IPS DF 6.9 (cell line): ENCODE measurements around the gene CACNA2D2.

Experiments
- DNase-seq: peaks from one replicate; pipeline ENCODE4 v3.0.0-alpha.2; 2013; ENCODE audit warnings: low read depth, low spot score
- H3K27ac ChIP-seq: one replicate; pipeline ENCODE4 v1.5.1; 2013; ENCODE audit warnings: low read length, control low read depth
- H3K27me3 ChIP-seq: 2 replicates; pipeline ENCODE4 v1.6.1; 2013; ENCODE audit warnings: mild to moderate bottlenecking, low read length; ENCODE audit not compliant: control insufficient read depth, insufficient read depth
- H3K36me3 ChIP-seq: 2 replicates; pipeline ENCODE4 v1.6.1; 2013; ENCODE audit warnings: low read length; ENCODE audit not compliant: control insufficient read depth, insufficient read depth
- H3K4me1 ChIP-seq: 2 replicates; pipeline ENCODE4 v1.6.1; 2013; ENCODE audit warnings: low read length; ENCODE audit not compliant: control insufficient read depth, insufficient read depth
- H3K4me3 ChIP-seq: 2 replicates; pipeline ENCODE4 v1.5.1; 2013; ENCODE audit warnings: mild to moderate bottlenecking, low read length
- H3K9me3 ChIP-seq: 2 replicates; pipeline ENCODE4 v1.6.1; 2013; ENCODE audit warnings: low read length, inconsistent platforms; ENCODE audit not compliant: control insufficient read depth, insufficient read depth
- WGBS: extraction: QIAGEN DNeasy Blood & Tissue Kit; methylation state at CpG from one replicate; pipeline ENCODE4 v1.1.7; 2013; ENCODE audit warnings: mixed read lengths, missing lambda C conversion rate; ENCODE audit not compliant: insufficient read length, insufficient coverage; 5-methylcytosine and 5-hydroxymethylcytosine counted together

The CACNA2D2 gene

DNA sequence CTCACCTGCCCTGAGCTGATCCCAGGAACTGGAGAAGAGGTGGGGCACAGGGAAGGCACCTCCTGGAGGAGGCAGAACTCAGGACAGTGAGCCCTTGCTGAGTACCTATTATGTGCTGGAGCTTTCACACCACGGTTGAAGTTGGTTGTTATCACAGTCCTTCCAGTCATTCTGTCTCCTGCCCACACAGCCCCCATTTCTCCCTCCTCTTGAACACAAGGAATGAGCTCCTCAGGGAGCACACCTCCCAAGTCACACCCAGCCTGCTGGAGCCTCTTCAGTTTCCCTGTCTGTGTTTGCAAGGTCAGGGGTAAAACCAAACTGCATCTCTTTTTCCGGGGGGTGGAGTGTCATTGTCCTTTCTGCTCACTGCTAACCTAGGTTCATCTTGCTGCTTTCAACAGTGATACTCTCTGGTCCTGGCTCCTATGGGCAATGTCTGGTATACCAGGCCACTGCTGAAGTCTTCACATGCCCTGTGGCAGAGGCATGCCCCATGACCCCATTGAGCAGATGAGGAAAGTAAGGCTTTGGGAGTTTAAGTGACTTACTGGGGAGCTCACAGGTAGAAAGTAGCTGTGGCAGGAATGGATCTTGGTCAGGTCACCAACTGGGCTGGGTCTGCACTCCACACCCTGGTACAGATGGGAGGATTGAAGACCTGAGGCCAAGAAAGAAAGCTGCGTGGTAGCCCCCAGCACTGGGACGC is 34.1 kb upstream of the CACNA2D2 start:
- no peak overlapping the region for H3K27ac ChIP-seq
- H3K36me3 ChIP-seq = no peaks in the 10 kb centered on the region
- H3K9me3 ChIP-seq = no peaks in the 10 kb centered on the region
- no peaks in the 10 kb centered on the region for H3K27me3 ChIP-seq
- H3K4me3 ChIP-seq = no peak overlapping the region
- no peak for DNase-seq
- WGBS = no CpG with 5 or more reads among the region's 4 CpGs
- H3K4me1 ChIP-seq = peaks cover 2% of the 10 kb centered on the region

DNA sequence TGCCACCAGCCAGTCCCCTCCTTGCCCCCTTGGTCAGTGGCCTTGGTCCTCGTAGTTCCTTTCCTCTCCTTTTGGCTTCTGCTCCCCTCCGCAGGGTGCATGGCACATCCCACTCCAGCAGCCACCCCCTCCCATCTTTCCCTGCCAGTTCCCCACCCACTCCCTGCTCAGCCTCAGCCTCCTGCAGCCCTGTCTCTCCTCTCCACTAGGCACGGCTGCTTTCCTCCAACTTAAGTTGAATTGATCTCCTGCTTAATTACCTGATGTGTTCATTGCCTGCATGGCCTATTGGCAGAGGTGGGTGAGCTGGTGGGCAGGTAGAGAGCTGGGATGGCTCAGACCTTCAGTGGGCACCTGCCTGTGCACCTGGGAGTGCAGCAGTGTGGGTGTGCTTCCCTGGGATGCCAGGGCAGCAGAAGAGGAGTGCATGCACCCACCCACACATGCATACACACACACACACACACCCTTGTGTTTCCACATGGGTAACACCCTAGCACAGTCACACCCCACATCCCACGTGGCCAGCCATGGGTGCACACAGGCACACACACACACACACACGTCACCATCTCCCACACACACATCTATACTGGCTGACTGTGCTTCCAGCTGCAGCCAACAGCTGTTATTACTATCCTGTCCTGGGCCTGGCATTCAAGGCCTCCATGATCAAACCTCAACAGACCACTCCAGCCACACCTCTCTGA is 33.2 kb upstream of the CACNA2D2 start:
- Histone ChIP-seq H3K9me3 (no peaks in the 10 kb centered on the region), H3K4me3 (no peak overlapping the region), H3K27ac (no peak overlapping the region), H3K4me1 (peaks cover 2% of the 10 kb centered on the region), H3K27me3 (no peaks in the 10 kb centered on the region), H3K36me3 (no peaks in the 10 kb centered on the region)
- no CpG with 5 or more reads among the region's 5 CpGs for WGBS
- DNase-seq = no peak

DNA sequence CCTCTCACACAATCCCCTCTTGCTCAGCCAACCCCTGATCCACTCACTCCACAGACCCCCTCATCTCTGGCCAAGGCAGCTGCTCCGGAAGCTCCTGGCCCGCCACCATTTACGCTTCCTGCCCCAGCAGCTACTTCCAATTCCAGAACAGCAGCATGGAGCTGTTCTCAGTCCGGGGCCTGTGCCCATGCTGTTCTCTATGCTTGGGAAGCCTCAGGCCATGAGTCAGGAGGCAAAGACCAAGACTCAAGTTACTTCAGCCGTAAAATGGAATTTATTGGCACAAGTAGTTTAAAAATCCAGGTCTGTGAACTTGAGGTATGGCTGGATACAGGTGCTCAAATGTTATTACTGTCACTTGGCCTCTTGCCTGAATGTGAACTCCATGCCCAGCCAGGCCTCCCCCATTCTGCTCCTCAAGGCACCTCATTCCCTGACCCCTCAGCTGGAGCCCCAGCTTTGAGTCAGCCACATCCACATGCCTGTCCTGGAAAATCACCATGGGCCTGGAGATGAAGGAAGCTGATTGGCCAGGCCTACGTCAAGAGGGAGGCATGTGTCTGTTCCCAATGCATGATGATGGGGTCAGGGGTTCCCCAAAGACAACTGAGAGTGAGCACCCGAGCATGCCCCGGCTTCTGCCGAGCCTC is 31.4 kb upstream of the CACNA2D2 start:
- Histone ChIP-seq H3K4me1 (peaks cover 2% of the 10 kb centered on the region), H3K27me3 (no peaks in the 10 kb centered on the region), H3K27ac (no peak overlapping the region), H3K4me3 (no peak overlapping the region), H3K9me3 (no peaks in the 10 kb centered on the region), H3K36me3 (no peaks in the 10 kb centered on the region)
- WGBS = no CpG with 5 or more reads among the region's 9 CpGs
- no peak for DNase-seq

DNA sequence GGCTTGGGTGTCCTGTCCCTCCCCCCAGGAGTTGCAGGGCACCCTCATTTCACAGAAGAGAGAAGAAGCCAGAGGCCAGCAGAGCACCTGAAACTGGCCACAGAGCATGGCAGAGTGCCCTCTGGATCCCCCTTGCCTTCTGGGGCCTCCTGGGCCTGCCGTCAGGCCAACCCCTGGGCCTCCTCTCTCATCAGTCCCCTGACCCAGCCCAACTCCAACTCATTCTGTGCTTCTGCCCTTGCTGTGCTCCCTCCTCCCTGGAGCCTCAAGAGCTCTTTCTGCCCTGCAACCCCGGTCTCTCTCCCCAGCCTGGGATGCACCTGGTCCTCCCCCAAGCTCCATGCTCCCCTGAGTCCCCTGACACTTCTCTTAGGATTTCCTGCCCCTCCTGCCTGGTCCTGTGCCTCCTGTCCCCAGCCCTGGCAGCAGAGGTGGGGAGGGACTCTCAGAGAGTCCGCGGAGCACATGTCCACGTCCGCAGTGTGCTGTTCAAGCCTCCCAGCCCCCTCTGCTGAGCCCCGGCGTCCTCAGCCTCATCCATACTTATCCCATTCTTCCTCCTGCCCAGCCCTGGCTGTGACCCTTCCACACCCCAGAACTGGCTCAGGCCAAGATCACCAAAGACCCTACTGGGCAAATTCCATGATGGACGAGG is 30.5 kb upstream of the CACNA2D2 start:
- no peaks in the 10 kb centered on the region for H3K27me3 ChIP-seq
- no peak overlapping the region for H3K4me3 ChIP-seq
- no CpG with 5 or more reads among the region's 9 CpGs for WGBS
- H3K36me3 ChIP-seq = no peaks in the 10 kb centered on the region
- H3K27ac ChIP-seq = no peak overlapping the region
- no peak for DNase-seq
- H3K9me3 ChIP-seq = no peaks in the 10 kb centered on the region
- peaks cover 3% of the 10 kb centered on the region for H3K4me1 ChIP-seq

DNA sequence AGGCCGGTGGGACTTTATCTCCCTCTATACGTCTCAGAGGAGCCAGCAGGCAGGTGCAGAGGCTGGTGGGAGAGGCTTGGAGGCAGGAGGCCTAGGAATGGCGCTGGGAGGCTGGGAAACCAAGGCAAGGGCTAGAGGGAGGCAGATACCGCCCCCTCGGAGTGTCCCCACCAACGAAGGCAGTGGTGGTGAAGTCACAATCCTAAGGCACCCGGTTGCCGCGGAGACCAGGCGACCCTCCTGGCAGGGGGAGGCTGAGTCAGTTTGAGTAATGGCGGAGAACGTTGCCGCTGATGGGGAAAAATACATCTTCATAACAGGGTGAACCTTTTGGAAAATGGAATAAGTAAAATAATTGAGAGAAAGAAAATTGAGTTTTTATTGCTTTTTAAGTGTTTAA is 29.9 kb upstream of the CACNA2D2 start:
- DNase-seq = no peak
- Histone ChIP-seq H3K36me3 (no peaks in the 10 kb centered on the region), H3K27ac (no peak overlapping the region), H3K4me1 (peaks cover 3% of the 10 kb centered on the region), H3K27me3 (no peaks in the 10 kb centered on the region), H3K4me3 (no peak overlapping the region), H3K9me3 (no peaks in the 10 kb centered on the region)
- no CpG with 5 or more reads among the region's 13 CpGs for WGBS

DNA sequence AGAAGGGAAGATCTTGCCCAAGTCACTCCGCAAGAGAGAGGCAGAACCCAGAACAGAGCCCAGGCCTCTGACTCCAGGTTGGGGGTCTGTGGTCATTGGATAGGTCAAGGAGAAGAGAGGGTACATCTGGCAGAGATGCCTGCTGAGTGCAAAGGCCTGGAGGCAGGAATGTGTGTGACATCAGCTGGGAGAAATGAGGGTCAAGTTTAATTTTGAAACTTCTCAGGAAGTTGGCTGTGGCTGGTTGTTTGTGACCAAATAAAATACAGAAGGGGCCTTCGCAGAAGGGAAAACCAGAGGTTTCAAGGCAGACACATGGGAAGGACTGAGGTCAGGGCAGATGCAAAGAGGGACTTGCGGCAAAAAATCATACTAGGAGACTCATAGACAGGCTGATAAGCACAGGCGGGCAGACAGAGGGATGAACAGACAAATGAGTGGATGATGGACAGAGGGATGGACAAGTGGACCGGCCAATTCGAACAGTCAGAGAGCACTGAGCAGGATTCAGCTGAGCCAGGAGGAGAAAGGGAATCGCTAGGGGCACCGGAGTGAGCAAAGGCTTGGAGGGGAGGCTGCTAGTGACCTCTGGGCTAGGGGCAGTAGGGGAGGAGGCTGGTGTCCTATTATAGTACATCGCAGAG is 28.8 kb upstream of the CACNA2D2 start:
- Histone ChIP-seq H3K36me3 (no peaks in the 10 kb centered on the region), H3K4me3 (no peak overlapping the region), H3K27ac (no peak overlapping the region), H3K4me1 (peaks cover 3% of the 10 kb centered on the region), H3K9me3 (no peaks in the 10 kb centered on the region), H3K27me3 (no peaks in the 10 kb centered on the region)
- WGBS = no CpG with 5 or more reads among the region's 9 CpGs
- no peak for DNase-seq

DNA sequence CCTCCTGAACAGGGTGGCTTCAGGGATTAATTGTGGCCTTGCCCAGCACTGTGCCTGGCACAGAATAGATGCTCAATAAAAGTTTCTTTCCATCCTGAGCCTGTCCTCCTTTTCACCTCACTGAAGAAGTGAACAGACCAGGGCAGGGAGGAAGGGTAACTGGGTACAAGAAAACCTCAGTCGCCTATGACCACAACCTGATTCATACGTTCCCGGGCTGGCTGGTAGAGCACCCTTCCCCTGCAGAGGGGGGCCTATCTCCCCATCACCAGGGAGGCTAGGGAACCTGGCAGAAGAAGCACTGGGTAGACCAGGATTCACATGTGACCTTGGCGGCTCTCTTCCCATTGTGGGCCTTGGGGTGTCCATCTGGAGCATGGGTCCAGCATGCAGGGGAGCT is 27.8 kb upstream of the CACNA2D2 start:
- no peak overlapping the region for H3K27ac ChIP-seq
- no CpG with 5 or more reads among the region's 4 CpGs for WGBS
- peaks cover 3% of the 10 kb centered on the region for H3K4me1 ChIP-seq
- H3K9me3 ChIP-seq = no peaks in the 10 kb centered on the region
- no peaks in the 10 kb centered on the region for H3K27me3 ChIP-seq
- no peaks in the 10 kb centered on the region for H3K36me3 ChIP-seq
- DNase-seq = no peak
- H3K4me3 ChIP-seq = no peak overlapping the region

DNA sequence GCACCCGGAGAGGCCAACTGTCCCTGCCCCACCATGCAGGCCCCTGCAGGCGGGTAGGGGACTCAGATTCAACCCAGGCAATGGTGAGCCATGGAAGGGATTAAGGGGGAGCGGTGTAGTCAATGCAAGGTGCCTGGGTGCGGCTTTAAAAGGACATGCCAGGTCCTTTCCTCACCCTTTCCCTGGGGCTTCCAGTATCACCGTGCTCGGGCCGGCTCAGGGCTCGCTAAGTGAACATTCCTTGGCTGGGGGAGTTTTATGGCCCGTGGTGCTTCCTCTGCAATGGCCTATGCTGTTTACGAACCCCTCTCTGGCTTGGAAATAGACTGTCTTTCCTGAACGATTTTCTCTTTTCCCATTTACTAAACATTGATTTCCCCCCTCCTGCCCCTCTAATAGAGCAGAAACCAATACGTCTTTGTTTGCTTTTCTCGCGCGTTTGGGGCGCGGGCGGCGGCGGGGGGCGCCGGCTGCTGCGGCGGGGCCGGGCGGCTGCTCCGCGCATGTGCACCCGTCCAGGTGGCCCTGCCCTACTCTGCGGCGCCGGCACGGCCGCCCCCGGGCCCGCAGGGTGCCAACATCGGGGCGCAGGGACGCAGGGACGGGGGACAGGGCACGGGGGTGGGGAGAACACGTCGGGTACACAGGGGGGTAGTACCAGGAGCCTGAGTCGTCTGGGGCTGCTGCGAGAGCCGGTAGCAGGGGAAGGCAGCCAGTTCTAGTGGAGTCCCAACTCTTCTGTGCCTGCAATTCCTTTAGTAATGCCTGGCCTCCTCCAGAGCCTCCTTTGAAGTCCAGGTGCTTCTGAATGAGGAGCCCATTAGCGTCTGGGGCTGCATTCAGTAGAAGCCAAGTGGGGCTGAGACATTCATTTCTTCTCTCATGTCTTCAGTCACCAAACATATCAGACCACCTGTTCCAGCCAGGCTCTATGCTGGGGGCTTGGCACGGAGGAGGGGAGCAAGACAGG is 26.9 kb upstream of the CACNA2D2 start:
- Histone ChIP-seq H3K4me1 (peaks cover 5% of the 10 kb centered on the region), H3K9me3 (no peaks in the 10 kb centered on the region), H3K36me3 (no peaks in the 10 kb centered on the region), H3K27me3 (no peaks in the 10 kb centered on the region), H3K4me3 (peak overlapping the region; percentile 21; the same call in 1 of the 2 replicates), H3K27ac (no peak overlapping the region)
- DNase-seq = no peak
- no CpG with 5 or more reads among the region's 48 CpGs for WGBS

DNA sequence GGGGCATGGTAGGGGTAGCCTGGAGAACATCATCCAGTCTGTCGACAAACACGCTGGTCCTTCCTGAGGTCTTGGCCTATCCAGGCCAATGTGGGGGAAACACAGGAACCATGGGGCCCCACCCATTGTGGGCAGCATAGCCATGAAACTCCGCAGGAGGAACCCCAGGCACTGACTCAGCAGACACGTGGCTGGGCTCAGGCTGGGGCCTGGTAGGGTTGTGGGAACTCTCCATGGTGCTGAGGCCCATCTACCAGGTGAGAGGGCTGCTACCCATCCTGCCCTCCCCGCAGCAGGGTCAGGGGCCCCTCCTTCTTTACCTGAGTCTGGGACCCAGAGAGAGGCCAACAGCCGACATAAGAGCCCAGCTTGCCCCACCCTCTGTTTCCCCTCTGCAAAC is 22.6 kb upstream of the CACNA2D2 start:
- peak; percentile 66 for DNase-seq
- no peak overlapping the region for H3K27ac ChIP-seq
- no peaks in the 10 kb centered on the region for H3K36me3 ChIP-seq
- peaks cover 4% of the 10 kb centered on the region; the same call in 1 of the 2 replicates for H3K4me1 ChIP-seq
- no peaks in the 10 kb centered on the region for H3K9me3 ChIP-seq
- H3K27me3 ChIP-seq = no peaks in the 10 kb centered on the region
- WGBS = no CpG with 5 or more reads among the region's 6 CpGs
- H3K4me3 ChIP-seq = no peak overlapping the region
